ENCODE measurements around the gene ANKRD36C.
"Not testable (repeated sequence)": the region's sequence is repeated elsewhere in the genome, so short reads cannot be mapped to it uniquely, and the experiment has no call there.

Gene ANKRD36C

DNA sequence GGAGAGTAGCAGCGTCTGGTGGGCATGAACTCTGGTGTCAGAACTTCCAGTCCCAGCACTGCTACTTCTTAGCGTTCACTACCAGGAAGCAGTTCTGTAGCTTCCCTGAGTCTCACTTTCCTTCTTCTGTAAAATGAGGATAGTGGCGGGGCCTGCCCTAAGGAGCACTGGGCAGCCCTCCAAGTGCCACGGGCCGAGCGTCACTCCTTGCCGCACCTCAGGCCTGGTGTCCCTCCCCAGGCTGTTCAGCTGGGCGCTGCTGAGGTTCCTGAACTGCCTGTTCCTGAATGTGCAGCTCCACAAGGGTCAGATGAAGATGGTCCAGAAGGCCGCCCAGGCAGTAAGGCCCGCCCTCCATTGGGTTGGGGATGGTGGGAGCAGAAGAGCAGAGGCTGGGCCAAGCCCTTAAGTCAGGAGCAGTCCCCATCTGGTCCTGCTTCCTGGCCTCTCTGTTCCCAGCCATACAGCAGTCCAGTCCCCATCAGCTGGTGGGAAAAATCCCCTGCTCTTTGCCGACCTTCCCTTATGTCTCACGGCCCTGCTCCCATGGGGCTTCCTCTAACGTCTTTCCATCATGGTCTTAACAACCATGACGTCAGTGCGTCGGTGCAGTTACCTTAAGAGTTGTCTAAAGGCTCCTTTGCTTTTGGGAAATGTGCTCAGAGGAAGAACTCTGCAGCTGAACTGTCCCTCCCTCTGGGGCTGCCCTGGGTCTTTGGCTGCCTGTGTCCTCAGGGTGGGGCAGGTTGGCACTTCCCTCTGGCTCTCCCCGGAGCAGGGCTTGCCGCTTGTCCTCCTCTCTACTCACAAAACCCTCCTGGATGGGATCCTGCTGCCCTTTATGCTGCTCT is 195.2 kb downstream of the ANKRD36C start:
- not testable (repeated sequence) for DNase-seq

DNA sequence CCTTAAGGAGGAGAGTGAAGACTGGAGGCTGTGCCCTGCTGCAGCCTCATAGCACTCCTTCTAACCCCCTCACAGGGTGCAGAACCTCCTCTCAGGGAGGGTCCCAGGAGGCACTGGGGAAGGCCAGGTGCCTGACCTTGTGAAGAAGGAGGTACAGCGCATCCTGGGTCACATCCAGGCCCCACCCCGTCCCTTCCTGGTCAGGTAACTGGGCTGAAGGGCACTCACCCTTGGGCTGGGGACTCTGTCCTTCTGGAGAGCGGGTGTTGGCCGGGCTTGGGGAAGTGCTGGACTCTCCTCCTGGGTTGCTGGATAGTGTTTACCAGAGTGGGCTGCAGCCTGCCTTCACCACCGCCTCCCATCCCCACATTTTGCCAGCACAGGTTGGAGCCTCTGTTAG is 197.7 kb downstream of the ANKRD36C start:
- DNase-seq, result not testable (repeated sequence)

DNA sequence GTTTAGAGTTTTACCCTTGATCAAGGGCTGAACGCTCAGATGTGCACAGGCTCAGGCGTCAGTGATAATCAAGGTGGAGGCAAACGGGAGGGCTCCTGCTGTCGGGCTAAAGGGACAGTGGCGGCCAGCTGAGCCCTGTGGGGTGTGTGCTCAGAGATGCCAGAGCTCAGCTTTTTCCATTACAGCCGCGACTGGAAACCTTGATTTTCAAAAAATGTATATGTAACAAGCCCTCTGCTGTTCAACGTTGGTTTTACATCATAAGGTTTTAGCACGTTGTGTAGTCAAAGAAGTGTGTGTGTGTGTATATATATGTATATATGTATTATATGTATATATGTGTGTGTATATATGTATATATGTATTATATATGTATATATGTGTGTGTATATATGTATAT is 201.4 kb downstream of the ANKRD36C start:
- DNase-seq, result not testable (repeated sequence)

DNA sequence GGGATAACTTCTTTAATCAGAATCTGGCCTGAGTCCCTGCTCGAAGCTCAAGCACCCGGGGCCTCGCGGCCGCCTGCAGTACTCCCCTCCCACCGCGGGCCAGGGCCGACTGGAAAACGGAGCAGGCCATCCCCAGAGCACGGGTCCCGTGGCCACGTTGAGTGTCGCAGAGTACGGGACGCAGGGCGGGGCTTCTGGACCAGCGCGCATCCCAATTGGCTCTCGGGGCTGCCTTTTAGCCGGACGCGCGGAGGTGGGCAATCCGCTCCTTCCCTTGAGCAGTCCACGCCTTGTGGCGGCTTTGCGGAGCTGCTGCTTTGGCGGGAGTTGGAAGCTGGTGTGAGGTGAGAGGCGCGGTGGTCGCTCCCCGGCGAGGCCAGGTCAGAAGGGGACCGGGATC is 202.2 kb downstream of the ANKRD36C start:
- DNase-seq, result not testable (repeated sequence)

DNA sequence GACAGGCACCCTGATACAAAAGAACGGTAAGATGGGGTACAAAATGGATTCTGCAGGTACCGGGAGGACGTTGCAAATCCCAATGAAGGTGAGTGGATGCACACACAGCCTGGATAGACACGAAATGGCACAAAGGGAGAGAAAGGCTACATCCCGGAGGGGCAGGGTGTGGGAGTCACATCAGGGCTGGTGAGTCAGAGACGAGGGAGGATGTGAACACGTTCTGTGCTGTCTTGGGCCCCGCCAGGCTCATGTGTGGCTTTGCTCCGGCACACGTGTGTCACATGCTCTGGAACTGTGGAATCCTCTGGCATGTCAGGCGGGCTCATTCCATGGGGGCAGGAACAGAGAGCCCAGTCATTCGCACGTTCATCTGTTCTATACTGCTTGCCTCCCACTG is 203.0 kb downstream of the ANKRD36C start:
- not testable (repeated sequence) for DNase-seq

Measured in NCI-H1417 treated with DMSO at 0.1 percent for 48 hours (cell line).